WTC11 (cell line): Measurements from ENCODE around the gene TTC7B.

Experiments
- ATF3 ChIP-seq: sonication (generic); formaldehyde crosslinking; conservative IDR thresholded peaks from 2 replicates; pipeline ENCODE4 v1.8.1; 2022; ENCODE audit warnings: mild to moderate bottlenecking, missing genetic modification reagents
- CTCF ChIP-seq: fragments of 200-600 bp; IDR thresholded peaks from 2 replicates; pipeline ENCODE4 v1.8.0; 2022; ENCODE audit warnings: antibody characterized with exemption
- FOXJ3 ChIP-seq: sonication (generic); formaldehyde crosslinking; IDR thresholded peaks from 2 replicates; pipeline ENCODE4 v1.9.0; 2021; ENCODE audit warnings: missing genetic modification reagents, mild to moderate bottlenecking, borderline replicate concordance
- NFYB ChIP-seq: sonication (generic); formaldehyde crosslinking; conservative IDR thresholded peaks from 2 replicates; pipeline ENCODE4 v1.8.0; 2022; ENCODE audit warnings: low read depth, missing genetic modification reagents
- NR2C2 ChIP-seq: sonication (generic); formaldehyde crosslinking; IDR thresholded peaks from 2 replicates; pipeline ENCODE4 v1.8.0; 2022; ENCODE audit warnings: mild to moderate bottlenecking, missing genetic modification reagents
- NR3C1 ChIP-seq: sonication (generic); formaldehyde crosslinking; conservative IDR thresholded peaks from 2 replicates; pipeline ENCODE4 v1.8.1; 2023; ENCODE audit warnings: low read depth, mild to moderate bottlenecking, missing genetic modification reagents
- TCF7 ChIP-seq: sonication (generic); formaldehyde crosslinking; IDR thresholded peaks from 2 replicates; pipeline ENCODE4 v1.8.0; 2022; ENCODE audit warnings: mild to moderate bottlenecking, low read depth, missing genetic modification reagents, moderate library complexity
- ZNF138 ChIP-seq: sonication (generic); formaldehyde crosslinking; conservative IDR thresholded peaks from 2 replicates; pipeline ENCODE4 v1.8.1; 2022; ENCODE audit warnings: mild to moderate bottlenecking, moderate library complexity, missing genetic modification reagents
- ZNF317 ChIP-seq: sonication (generic); formaldehyde crosslinking; IDR thresholded peaks from 2 replicates; pipeline ENCODE4 v1.8.1; 2023; ENCODE audit warnings: low read depth, mild to moderate bottlenecking, moderate library complexity, missing genetic modification reagents, borderline replicate concordance
- TF ChIP-seq, protein P1 (sequence below): sonication (generic); formaldehyde crosslinking; IDR thresholded peaks from 2 replicates; pipeline ENCODE4 v1.8.0; 2022; ENCODE audit warnings: mild to moderate bottlenecking, missing genetic modification reagents

GRCh38 chr14:90533591-90534021 is 282.6 kb downstream of the TTC7B start:
- TF ChIP-seq CTCF (no peak), ATF3 (CRISPR knock-in tag) (no peak), NR3C1 (CRISPR knock-in tag) (no peak), TCF7 (CRISPR knock-in tag) (no peak), ZNF317 (CRISPR knock-in tag) (no peak), FOXJ3 (CRISPR knock-in tag) (no peak), NFYB (CRISPR knock-in tag) (no peak), NR2C2 (CRISPR knock-in tag) (no peak), ZNF138 (CRISPR knock-in tag) (no peak)
- TF ChIP-seq, protein P1, sequence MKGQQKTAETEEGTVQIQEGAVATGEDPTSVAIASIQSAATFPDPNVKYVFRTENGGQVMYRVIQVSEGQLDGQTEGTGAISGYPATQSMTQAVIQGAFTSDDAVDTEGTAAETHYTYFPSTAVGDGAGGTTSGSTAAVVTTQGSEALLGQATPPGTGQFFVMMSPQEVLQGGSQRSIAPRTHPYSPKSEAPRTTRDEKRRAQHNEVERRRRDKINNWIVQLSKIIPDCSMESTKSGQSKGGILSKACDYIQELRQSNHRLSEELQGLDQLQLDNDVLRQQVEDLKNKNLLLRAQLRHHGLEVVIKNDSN (CRISPR knock-in tag): no peak
